ENCODE data around the gene KCNK5.

The KCNK5 gene

GRCh38 chr6:39251406-39251805 is 22.1 kb upstream of the KCNK5 start (continued):
- TF ChIP-seq ZNF280D (tag by site-specific recombination; IDR thresholded peaks at IDR 0.05) (no peak), ZNF701 (tag by site-specific recombination; IDR thresholded peaks at IDR 0.05) (no peak), ZEB2 (tag by site-specific recombination; IDR thresholded peaks at IDR 0.05) (peak; percentile 86), ZNF214 (tag by site-specific recombination; IDR thresholded peaks at IDR 0.05; ENCODE audit: borderline replicate concordance) (no peak), ZNF366 (tag by site-specific recombination; conservative IDR thresholded peaks at IDR 0.05) (peak; percentile 65), ZNF777 (tag by site-specific recombination; IDR thresholded peaks at IDR 0.05; ENCODE audit: borderline replicate concordance) (no peak), ZNF37A (tag by site-specific recombination; IDR thresholded peaks at IDR 0.05) (no peak), ZNF513 (tag by site-specific recombination; IDR thresholded peaks at IDR 0.05) (0 out of 2 replicates have a peak, but pooled peaks have one; percentile 19), GLI4 (tag by site-specific recombination; IDR thresholded peaks at IDR 0.05) (no peak), ZSCAN16 (tag by site-specific recombination; IDR thresholded peaks at IDR 0.05) (no peak), ZNF211 (tag by site-specific recombination; IDR thresholded peaks at IDR 0.05; ENCODE audit: low read depth) (no peak), ZNF174 (tag by site-specific recombination; IDR thresholded peaks at IDR 0.05) (no peak), ZFHX2 (tag by site-specific recombination; conservative IDR thresholded peaks at IDR 0.05) (peak; percentile 95), KLF7 (tag by site-specific recombination; IDR thresholded peaks at IDR 0.05; ENCODE audit: borderline replicate concordance) (0 out of 2 replicates have a peak, but pooled peaks have one; percentile 28), ZNF2 (tag by site-specific recombination; IDR thresholded peaks at IDR 0.05) (peak; percentile 80), PRDM6 (tag by site-specific recombination; IDR thresholded peaks at IDR 0.05) (peak; percentile 73), PRDM10 (tag by site-specific recombination; IDR thresholded peaks at IDR 0.05) (0 out of 2 replicates have a peak, but pooled peaks have one; percentile 34), ZNF660 (tag by site-specific recombination; IDR thresholded peaks at IDR 0.05) (peak; percentile 59; the same call in 1 of the 2 replicates), ZNF473 (tag by site-specific recombination; IDR thresholded peaks at IDR 0.05) (no peak), ZNF10 (tag by site-specific recombination; IDR thresholded peaks at IDR 0.05) (no peak), SCRT1 (tag by site-specific recombination; IDR thresholded peaks at IDR 0.05; ENCODE audit: borderline replicate concordance) (peak; percentile 96), SP7 (tag by site-specific recombination; IDR thresholded peaks at IDR 0.05) (peak; percentile 72), ZBTB21 (tag by site-specific recombination; IDR thresholded peaks at IDR 0.05) (peak; percentile 71), ZNF580 (tag by site-specific recombination; IDR thresholded peaks at IDR 0.05) (peak; percentile 78)

Data from HEK293 (cell line).